Fibroblast of the aortic adventitia (primary cell): ENCODE data around the gene DLEC1. TPM values are rescaled to one million over a fixed set of nuclear protein-coding genes. Genes with fewer than 3 reads are reported as not detected.

Experiments used
- DNase-seq: peaks from one replicate; pipeline ENCODE4 v3.0.0-alpha.2; 2010; ENCODE audit warnings: low read depth
- H3K4me3 ChIP-seq: 2 replicates; pipeline ENCODE4 v1.5.1; 2011; ENCODE audit warnings: low read depth, mild to moderate bottlenecking, control low read depth, low read length, moderate library complexity
- total RNA-seq: library from RNA; depleted of rRNA; stranded (reverse); fragments of >200 nt; gene quantifications from 2 replicates; pipeline ENCODE4 v1.2.3, GENCODE V29; 2012; ENCODE audit warnings: low replicate concordance
- TF ChIP-seq, protein P1 (sequence below): IDR thresholded peaks from 2 replicates; pipeline ENCODE4 v1.5.1; 2011; ENCODE audit warnings: mild to moderate bottlenecking, low read length, control low read depth, inconsistent platforms; ENCODE audit not compliant: insufficient read depth

DLEC1 gene
- total RNA-seq, 1 donor, result 0.09 TPM

DNA sequence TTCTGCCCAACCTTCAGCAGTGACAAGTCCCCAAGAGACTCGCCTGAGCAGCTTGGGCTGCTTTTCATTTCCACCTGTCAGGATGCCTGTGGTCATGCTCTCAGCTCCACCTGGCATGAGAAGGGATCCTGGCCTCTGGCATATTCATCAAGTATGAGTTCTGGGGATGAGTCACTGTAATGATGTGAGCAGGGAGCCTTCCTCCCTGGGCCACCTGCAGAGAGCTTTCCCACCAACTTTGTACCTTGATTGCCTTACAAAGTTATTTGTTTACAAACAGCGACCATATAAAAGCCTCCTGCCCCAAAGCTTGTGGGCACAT is 102.9 kb downstream of the DLEC1 start:
- no peak for DNase-seq
- H3K4me3 ChIP-seq, result no peak overlapping the region
- TF ChIP-seq, protein P1, sequence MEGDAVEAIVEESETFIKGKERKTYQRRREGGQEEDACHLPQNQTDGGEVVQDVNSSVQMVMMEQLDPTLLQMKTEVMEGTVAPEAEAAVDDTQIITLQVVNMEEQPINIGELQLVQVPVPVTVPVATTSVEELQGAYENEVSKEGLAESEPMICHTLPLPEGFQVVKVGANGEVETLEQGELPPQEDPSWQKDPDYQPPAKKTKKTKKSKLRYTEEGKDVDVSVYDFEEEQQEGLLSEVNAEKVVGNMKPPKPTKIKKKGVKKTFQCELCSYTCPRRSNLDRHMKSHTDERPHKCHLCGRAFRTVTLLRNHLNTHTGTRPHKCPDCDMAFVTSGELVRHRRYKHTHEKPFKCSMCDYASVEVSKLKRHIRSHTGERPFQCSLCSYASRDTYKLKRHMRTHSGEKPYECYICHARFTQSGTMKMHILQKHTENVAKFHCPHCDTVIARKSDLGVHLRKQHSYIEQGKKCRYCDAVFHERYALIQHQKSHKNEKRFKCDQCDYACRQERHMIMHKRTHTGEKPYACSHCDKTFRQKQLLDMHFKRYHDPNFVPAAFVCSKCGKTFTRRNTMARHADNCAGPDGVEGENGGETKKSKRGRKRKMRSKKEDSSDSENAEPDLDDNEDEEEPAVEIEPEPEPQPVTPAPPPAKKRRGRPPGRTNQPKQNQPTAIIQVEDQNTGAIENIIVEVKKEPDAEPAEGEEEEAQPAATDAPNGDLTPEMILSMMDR, result no peak

DNA sequence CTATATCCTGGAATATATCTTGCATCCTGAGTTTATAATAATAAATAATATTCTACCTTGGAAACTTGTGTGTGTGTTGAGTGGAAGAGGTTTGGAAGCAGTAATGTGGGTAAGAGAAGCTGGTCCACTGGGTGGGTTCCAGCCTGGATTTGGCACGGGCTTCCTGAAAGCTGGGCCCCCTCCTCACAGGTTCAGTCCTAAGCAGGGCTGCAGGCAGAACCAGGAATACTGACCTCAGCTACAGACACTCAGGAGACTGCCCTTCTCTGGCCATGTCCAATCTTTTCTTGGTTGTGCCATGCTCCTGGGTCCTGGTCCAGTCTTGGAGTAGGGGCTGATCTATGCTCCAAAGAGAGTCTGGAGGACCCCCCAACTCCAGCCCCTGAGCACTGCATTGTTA is 104.0 kb downstream of the DLEC1 start:
- TF ChIP-seq, protein P1, result no peak
- no peak overlapping the region for H3K4me3 ChIP-seq
- DNase-seq, result no peak

DNA sequence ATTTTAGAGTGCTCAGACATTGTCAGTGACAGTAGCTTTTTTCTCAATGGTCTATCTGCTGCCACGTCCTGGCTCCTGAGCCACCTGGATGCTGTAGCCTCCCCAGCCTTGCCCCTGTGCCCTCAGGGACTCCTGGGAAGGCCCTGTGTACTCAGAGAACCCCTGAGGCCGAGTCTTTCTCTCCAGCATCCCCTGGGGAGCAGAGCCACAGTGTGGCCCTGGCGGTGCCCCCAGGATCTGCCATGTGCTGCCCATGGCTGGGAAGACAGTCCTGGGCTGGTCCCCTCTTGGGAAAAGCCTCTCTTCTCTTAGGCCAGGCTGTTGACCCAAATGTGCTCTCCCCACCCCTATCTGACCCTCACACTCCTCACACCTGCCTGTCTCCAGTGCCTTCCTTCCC is 104.5 kb downstream of the DLEC1 start:
- no peak for DNase-seq
- TF ChIP-seq, protein P1, result no peak
- no peak overlapping the region for H3K4me3 ChIP-seq

DNA sequence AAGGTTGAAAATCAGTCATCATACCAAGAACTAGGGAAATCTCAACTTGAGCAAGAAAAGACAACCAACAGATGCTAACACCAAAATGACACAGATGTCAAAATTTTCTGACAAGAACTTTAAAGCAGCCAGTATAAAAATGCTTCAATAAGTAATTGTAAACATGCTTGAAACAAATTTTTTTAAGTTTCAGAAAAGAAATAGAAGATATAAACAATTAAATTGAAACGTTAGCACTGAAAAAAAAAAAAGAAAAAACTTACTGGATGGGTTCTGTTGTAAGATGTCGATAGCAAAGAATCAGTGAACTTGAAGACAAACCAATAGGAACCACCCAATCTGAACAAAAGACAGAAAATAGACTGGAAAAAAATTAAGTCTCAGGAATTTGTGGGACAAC is 107.5 kb downstream of the DLEC1 start:
- TF ChIP-seq, protein P1, result no peak
- no peak overlapping the region for H3K4me3 ChIP-seq
- DNase-seq, result no peak

DNA sequence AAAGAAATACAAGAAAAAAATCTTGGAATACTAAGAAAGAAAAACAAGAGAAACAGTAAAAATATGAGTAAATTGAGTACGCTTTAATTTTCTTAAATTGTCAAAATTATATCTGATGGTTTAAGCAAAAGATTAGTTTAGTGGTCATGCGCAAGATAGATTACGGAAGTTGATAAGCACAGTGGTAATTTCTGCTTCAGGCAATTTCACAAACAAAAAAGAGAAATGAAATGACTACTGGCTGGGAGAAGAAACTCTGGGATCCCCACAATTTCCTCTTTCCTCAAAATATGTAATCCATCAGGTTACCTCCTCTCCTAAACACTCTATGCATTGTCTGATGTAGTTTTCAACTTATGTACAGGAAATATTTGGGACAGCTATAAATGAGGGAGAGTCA is 108.4 kb downstream of the DLEC1 start:
- no peak overlapping the region for H3K4me3 ChIP-seq
- TF ChIP-seq, protein P1, result no peak
- no peak for DNase-seq

DNA sequence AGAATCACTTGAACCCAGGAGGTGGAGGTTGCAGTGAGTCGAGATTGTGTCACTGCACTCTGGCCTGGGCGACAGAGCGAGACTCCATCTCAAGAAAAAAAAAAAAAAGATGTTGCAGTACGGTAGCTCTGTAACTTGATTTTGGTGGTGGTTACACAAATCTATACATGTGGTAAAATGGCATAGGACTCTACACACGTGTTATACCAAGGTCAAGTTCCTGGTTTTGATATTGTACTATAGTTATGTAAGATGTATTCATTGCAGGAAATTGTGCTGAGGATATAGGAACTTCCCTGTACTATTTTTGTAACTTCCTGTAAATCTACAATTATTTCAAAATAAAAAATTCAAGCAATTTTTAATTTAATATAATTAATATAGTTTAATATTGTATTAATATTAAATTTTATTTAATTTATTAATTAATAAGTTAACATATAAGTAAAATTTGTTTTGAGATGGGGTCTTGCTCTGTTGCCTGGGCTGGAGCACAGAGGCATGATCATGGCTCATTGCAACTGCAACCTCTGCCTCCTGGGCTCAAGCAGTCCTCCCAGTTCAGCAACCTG is 109.4 kb downstream of the DLEC1 start:
- no peak for DNase-seq
- TF ChIP-seq, protein P1, result no peak
- H3K4me3 ChIP-seq, result no peak overlapping the region

DNA sequence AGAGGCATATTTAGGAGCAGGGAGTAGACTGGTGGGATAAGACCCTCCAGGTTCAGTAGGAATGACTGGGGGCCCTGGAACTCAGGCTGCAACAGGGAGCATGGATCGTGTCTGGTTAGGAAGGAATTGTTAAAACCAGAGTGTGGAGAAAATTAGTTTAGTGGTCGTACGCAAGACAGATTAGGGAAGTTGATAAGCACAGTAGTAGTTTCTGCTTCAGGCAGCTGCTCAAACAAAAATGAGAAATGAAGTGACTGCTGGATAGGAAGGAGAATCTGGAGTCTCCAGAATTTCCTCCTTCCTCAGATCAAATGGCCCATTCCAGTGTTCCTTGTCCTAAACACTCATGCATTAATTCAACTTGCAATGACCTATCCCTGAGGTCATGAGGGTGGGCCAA is 110.7 kb downstream of the DLEC1 start:
- DNase-seq, result no peak
- TF ChIP-seq, protein P1, result no peak

More for the DNA sequence above, 110.7 kb downstream of the DLEC1 start:
- H3K4me3 ChIP-seq, result no peak overlapping the region
